Muscle of leg (tissue), 11 donors: ENCODE measurements around the gene PNLDC1. TPM values are rescaled to one million over a fixed set of nuclear protein-coding genes. Genes with fewer than 3 reads are reported as not detected.

ENCODE experiments used
- DNase-seq: peaks from one replicate; pipeline ENCODE4 v3.0.0; 2013
- H3K27ac ChIP-seq: one replicate; pipeline ENCODE4 v1.5.1; 2013; ENCODE audit warnings: mild to moderate bottlenecking, low read length, control low read depth
- H3K27me3 ChIP-seq: one replicate; pipeline ENCODE4 v1.6.1; 2013; ENCODE audit warnings: low read length; ENCODE audit not compliant: control insufficient read depth, insufficient read depth
- H3K36me3 ChIP-seq: one replicate; pipeline ENCODE4 v1.6.1; 2013; ENCODE audit warnings: low read length; ENCODE audit not compliant: control insufficient read depth, insufficient read depth
- H3K4me1 ChIP-seq: one replicate; pipeline ENCODE4 v1.6.1; 2013; ENCODE audit warnings: low read length; ENCODE audit not compliant: control insufficient read depth, insufficient read depth
- H3K4me3 ChIP-seq: one replicate; pipeline ENCODE4 v1.5.1; 2013; ENCODE audit warnings: low read length, control low read depth
- H3K9me3 ChIP-seq: replicated peaks from 2 replicates; pipeline ENCODE4 v1.6.1; 2013; ENCODE audit warnings: low read depth, low read length; ENCODE audit not compliant: control insufficient read depth
- WGBS: methylation state at CpG from one replicate; pipeline ENCODE4 v1.1.5; 2013; ENCODE audit warnings: missing lambda C conversion rate; ENCODE audit not compliant: insufficient coverage; 5-methylcytosine and 5-hydroxymethylcytosine counted together
- polyA plus RNA-seq, 8 donors: library from polyadenylated mRNA; unstranded; fragments of 120-200 nt; gene quantifications; one replicate each; pipeline versions ENCODE4 v1.2.1 to v1.2.3, GENCODE V29; 2013; ENCODE audit warnings: inconsistent platforms in 1 of 8, low replicate concordance in 1 of 8; ENCODE audit not compliant: insufficient read length in 8 of 8, insufficient read depth in 1 of 8
- total RNA-seq: library from RNA; stranded (reverse); fragments of 120-200 nt; gene quantifications from one replicate; pipeline ENCODE4 v1.2.4, GENCODE V29; 2013

The PNLDC1 gene
- total and polyA plus RNA-seq, 9 donors = 0.19 to 0.49 (median 0.27) TPM

- DNase-seq = no peak
- peaks cover 33% of the 10 kb centered on the region for H3K36me3 ChIP-seq
- H3K4me1 ChIP-seq = peaks cover 10% of the 10 kb centered on the region
- H3K27ac ChIP-seq = no peak overlapping the region
- H3K9me3 ChIP-seq = no peaks in the 10 kb centered on the region
- no peaks in the 10 kb centered on the region for H3K27me3 ChIP-seq
- H3K4me3 ChIP-seq = no peak overlapping the region
- 41% methylated on average over 3 of the region's 3 CpGs for WGBS
Observed at GRCh38 chr6:159760602-159761057, 39.4 kb upstream of the PNLDC1 start.

DNA sequence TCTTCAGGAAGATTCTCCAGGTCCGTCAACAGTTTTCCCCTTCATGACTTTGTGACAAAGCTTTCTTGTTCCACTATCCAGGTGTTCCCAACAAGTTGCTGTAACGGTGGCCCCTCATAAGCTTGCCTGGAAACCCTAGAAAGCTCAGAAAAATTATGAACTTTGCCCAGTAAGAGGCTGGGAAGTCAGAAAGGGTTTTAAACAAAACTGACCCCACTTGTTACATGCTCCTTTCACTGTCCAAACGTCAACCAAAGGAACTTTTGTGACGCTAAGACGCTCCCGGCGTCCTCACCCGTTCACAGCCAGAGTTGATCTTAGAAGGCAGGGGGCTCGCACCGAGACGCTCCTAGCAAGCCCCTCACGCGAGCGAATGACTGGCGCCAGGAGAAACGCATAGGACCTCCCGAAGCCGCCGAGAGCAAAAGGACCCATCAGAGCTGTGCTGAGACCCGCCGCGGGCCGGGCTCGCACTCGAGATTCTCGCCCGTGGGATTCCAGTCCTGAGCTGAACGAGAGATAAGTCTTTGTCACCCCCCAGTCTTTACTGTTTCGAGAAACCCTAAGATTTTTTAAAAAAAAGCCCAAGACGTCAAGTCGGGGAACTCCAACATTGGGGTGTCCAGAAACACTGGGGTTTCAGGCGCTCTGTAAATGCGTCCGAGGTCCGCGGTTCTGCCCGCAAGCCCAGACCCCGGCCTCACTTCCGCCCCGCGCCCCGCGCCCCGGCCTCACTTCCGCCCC is 38.8 kb upstream of the PNLDC1 start:
- H3K4me1 ChIP-seq = peaks cover 10% of the 10 kb centered on the region
- no peak for DNase-seq
- WGBS = 19% methylated on average over 45 of the region's 45 CpGs
- H3K9me3 ChIP-seq = no peaks in the 10 kb centered on the region
- no peaks in the 10 kb centered on the region for H3K27me3 ChIP-seq
- peak overlapping the region; percentile 99 for H3K4me3 ChIP-seq
- H3K36me3 ChIP-seq = peaks cover 33% of the 10 kb centered on the region
- H3K27ac ChIP-seq = peak overlapping the region; percentile 100

DNA sequence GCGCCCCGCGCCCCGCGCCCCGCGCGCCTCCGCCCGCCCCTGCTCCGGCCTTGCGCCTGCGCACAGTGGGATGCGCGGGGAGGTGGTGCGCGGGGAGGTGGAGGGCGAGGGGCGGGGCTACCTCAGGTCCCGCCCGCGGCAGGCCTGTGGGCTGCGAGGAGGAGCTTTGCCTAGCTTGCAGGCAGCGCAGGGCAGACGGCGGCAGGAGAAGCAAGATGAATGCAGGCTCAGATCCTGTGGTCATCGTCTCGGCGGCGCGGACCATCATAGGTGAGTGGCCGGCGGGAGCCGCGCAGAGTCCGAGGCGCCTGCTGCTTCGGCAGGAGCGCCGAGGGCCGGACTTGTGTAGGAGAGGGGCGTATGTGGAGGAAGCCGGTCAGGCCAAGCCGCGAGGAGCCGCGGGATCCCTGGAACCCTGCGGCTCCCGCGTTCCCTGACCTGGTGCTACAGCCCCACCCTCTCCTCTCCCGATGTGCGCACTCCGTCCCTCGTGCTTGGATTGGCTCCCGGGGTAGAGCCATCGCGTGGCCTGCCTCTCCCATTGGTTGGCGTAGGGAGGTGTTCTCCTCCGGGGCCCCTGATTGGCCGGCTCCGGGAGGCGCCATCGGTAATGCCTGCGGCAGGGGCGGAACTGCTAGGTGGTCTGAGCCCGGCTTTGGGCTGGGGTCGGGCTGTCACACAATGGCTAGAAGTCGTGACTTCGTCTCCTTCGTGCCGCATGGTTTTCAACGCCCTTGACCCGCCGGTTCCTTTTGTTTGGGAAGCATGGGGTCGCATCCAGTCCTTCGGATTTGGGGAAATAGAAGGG is 38.0 kb upstream of the PNLDC1 start, which contains the start of gene ACAT2:
Gene ACAT2 (plus strand): TSS at position 173 of the 808 bp plus-strand sequence. CDS start 43 bp downstream, at position 216.
- peak; percentile 99 for DNase-seq
- H3K9me3 ChIP-seq = no peaks in the 10 kb centered on the region
- under 1% methylated on average over 55 of the region's 76 CpGs for WGBS
- H3K36me3 ChIP-seq = peaks cover 36% of the 10 kb centered on the region
- peak within 1 kb of the TSS; percentile 99 for H3K4me3 ChIP-seq
- H3K27me3 ChIP-seq = no peaks in the 10 kb centered on the region
- peaks cover 10% of the 10 kb centered on the region for H3K4me1 ChIP-seq
- peak within 1 kb of the TSS; percentile 100 for H3K27ac ChIP-seq

DNA sequence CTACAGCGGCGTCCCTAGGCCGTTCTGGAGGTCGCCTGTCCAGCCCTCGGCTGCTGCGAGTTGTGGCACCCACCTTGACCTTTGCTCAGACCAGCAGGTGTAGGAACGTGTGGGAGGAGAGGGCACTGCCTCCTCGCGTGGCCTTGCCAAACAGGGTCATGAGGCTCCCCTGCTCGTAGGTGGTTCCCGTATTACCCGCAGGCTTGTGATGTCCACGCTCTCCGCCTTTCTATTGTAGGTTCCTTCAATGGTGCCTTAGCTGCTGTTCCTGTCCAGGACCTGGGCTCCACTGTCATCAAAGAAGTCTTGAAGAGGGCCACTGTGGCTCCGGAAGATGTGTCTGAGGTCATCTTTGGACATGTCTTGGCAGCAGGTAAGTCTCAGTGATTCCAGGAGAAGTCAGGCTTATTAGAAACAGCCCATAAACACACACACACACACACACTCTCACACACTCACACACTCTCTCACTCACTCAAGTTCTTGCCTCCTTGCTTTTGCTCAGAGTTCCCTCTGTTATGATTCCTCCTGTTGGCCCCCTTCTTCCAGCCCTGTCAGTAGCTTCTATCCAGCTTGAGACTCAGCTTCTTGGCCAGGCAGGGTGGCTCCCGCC is 37.3 kb upstream of the PNLDC1 start:
- DNase-seq = peak; percentile 16
- 13% methylated on average over 13 of the region's 16 CpGs for WGBS
- H3K36me3 ChIP-seq = peaks cover 41% of the 10 kb centered on the region

DNA sequence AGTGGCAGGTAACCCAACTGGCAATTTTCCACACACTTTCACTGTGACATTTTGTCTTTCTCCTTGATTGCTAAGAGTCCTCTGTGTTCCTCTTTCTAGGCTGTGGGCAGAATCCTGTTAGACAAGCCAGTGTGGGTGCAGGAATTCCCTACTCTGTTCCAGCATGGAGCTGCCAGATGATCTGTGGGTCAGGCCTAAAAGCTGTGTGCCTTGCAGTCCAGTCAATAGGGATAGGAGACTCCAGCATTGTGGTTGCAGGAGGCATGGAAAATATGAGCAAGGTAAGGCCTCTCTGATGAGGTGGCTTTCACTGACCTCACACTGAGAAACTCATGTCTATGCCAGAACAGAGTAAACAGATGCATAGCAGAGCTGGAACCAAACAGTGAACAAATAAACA is 33.2 kb upstream of the PNLDC1 start:
- peaks cover 57% of the 10 kb centered on the region for H3K36me3 ChIP-seq
- H3K27me3 ChIP-seq = no peaks in the 10 kb centered on the region
- H3K4me3 ChIP-seq = no peak overlapping the region
- no peak for DNase-seq
- H3K9me3 ChIP-seq = no peaks in the 10 kb centered on the region
- H3K4me1 ChIP-seq = peaks cover 6% of the 10 kb centered on the region
- H3K27ac ChIP-seq = no peak overlapping the region

More for the DNA sequence above, 37.3 kb upstream of the PNLDC1 start:
- no peaks in the 10 kb centered on the region for H3K27me3 ChIP-seq
- H3K27ac ChIP-seq = peak overlapping the region; percentile 84
- no peaks in the 10 kb centered on the region for H3K9me3 ChIP-seq
- H3K4me1 ChIP-seq = peaks cover 10% of the 10 kb centered on the region
- H3K4me3 ChIP-seq = peak overlapping the region; percentile 99

GRCh38 chr6:159769470-159769869 is 30.6 kb upstream of the PNLDC1 start:
- no peaks in the 10 kb centered on the region for H3K4me1 ChIP-seq
- H3K27ac ChIP-seq = no peak overlapping the region
- H3K9me3 ChIP-seq = no peaks in the 10 kb centered on the region
- peaks cover 50% of the 10 kb centered on the region for H3K36me3 ChIP-seq
- H3K4me3 ChIP-seq = no peak overlapping the region
- no peaks in the 10 kb centered on the region for H3K27me3 ChIP-seq
- no peak for DNase-seq

DNA sequence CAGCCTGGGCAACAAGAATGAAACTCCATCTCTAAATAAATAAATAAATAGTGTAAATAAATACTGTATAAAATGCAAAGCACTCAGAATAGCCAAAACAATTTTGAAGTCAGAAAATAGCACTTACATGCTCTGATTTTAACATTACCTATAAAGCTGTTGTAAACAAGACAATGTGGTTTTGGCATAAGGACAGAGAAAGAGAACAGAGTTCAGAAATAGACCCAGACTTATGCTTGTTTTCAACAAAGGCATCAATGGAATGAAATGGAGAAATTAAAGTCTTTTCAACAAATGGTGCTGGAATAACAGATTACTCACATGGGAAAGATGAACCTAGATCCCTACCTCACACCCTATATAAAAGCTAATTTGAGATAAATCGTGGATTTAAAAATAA is 27.9 kb upstream of the PNLDC1 start:
- Histone ChIP-seq H3K4me1 (no peaks in the 10 kb centered on the region), H3K9me3 (no peaks in the 10 kb centered on the region), H3K27ac (no peak overlapping the region), H3K36me3 (peaks cover 48% of the 10 kb centered on the region), H3K27me3 (no peaks in the 10 kb centered on the region), H3K4me3 (no peak overlapping the region)
- WGBS = no CpG with 5 or more reads among the region's 1 CpG
- no peak for DNase-seq

- DNase-seq = no peak
- Histone ChIP-seq H3K27me3 (no peaks in the 10 kb centered on the region), H3K36me3 (peaks cover 51% of the 10 kb centered on the region), H3K9me3 (no peaks in the 10 kb centered on the region), H3K4me3 (no peak overlapping the region), H3K4me1 (no peaks in the 10 kb centered on the region), H3K27ac (no peak overlapping the region)
- 83% methylated on average over 4 of the region's 7 CpGs for WGBS
Observed at GRCh38 chr6:159777240-159777904, 22.7 kb upstream of the PNLDC1 start.

DNA sequence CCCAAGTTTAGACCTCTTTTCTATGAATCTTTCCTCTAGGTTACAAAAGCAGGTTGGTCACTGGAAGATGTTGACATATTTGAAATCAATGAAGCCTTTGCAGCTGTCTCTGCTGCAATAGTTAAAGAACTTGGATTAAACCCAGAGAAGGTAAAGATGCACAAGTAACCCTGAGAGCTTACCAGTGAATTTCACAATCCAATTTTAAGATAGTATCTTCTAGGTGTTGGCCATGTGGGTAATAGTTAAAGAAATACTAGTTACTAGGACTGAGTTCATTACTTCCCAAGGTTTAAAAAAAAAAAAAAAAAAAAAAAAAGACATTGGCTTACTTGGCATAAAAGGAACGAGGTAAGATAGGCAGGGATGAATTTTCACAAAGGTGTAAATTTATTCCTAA is 21.9 kb upstream of the PNLDC1 start:
- peaks cover 55% of the 10 kb centered on the region for H3K36me3 ChIP-seq
- H3K9me3 ChIP-seq = no peaks in the 10 kb centered on the region
- no peak overlapping the region for H3K27ac ChIP-seq
- no peaks in the 10 kb centered on the region for H3K27me3 ChIP-seq
- no peak overlapping the region for H3K4me3 ChIP-seq
- DNase-seq = no peak
- H3K4me1 ChIP-seq = no peaks in the 10 kb centered on the region
- WGBS = no CpG with 5 or more reads among the region's 1 CpG
